Uterus (tissue), 2 donors: ENCODE results near the gene VPS26C.

Experiments used
- POLR2A ChIP-seq, 2 donors: fragments of 450-650 bp; IDR thresholded peaks; one replicate each; pipeline ENCODE4 v1.6.1; 2016; ENCODE audit warnings: antibody characterized with exemption in 2 of 2, mild to moderate bottlenecking in 1 of 2, moderate library complexity in 1 of 2
- TF ChIP-seq, protein P1 (sequence below), 4 experiments: fragments of 200-600 bp in 2 of 4; fragments of 450-650 bp in 2 of 4; sonication (generic) in 2 of 4; IDR thresholded peaks; one replicate each; pipeline ENCODE4 v1.5.1; 2016 to 2019; ENCODE audit warnings: antibody characterized with exemption in 4 of 4, mild to moderate bottlenecking in 2 of 4, moderate library complexity in 1 of 4

DNA sequence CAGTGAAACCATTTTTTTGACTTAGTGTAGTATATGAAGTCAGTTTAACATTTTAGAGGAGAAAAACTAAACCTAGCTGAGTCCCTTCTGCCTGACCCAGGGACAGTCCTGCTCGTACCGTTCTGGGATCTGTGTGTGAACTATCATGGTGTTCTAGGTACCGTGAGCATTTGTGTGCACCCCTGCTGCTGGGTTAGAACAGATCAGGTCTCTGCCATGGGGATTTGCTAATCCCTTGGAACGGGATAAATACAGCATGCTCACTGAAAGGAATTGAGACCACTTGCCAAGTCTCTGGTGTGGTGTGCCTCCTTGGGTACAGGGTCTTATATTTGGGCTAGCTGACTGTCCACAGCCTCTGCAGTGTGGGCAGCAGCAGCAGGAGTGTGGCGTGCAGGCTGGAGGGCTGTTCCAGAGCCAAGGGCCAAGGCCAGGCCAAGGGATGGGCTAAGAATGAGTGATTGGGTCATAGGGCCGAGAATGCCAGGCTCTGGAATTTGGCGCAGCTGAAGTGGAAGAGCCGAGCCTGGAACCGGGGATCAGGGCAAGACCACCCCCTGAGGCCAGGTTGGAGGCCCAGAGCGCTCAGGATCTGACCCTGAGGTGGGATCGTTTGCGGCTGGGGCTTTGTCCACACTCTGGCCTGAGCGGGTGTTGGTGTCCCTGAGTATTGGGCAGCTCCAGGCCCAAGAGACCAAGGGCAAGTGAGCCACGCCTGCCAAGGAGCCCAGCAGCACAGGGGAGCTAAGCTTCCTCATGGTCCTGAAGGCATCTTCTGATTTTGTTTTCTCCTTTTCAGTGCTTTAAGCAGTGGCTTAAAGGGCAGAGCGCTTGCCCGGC is 66.3 kb downstream of the VPS26C start:
- TF ChIP-seq, protein P1, sequence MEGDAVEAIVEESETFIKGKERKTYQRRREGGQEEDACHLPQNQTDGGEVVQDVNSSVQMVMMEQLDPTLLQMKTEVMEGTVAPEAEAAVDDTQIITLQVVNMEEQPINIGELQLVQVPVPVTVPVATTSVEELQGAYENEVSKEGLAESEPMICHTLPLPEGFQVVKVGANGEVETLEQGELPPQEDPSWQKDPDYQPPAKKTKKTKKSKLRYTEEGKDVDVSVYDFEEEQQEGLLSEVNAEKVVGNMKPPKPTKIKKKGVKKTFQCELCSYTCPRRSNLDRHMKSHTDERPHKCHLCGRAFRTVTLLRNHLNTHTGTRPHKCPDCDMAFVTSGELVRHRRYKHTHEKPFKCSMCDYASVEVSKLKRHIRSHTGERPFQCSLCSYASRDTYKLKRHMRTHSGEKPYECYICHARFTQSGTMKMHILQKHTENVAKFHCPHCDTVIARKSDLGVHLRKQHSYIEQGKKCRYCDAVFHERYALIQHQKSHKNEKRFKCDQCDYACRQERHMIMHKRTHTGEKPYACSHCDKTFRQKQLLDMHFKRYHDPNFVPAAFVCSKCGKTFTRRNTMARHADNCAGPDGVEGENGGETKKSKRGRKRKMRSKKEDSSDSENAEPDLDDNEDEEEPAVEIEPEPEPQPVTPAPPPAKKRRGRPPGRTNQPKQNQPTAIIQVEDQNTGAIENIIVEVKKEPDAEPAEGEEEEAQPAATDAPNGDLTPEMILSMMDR (IDR thresholded peaks at IDR 0.05), result no peak
- no peak for TF ChIP-seq POLR2A (IDR thresholded peaks at IDR 0.05)
